Endodermal cell (in vitro differentiated cells): Measurements from ENCODE around the gene CENPP. TPM values are rescaled to one million over a fixed set of nuclear protein-coding genes. Genes with fewer than 3 reads are reported as not detected.

Experiments
- DNase-seq: peaks from one replicate; pipeline ENCODE4 v3.0.0-alpha.2; 2017
- H3K27ac ChIP-seq: 2 replicates; pipeline ENCODE4 v1.5.1; 2013; ENCODE audit warnings: mild to moderate bottlenecking, low read depth, low read length, moderate library complexity
- H3K27me3 ChIP-seq: 2 replicates; pipeline ENCODE4 v1.6.1; 2013; ENCODE audit warnings: mild to moderate bottlenecking, low read length, moderate library complexity; ENCODE audit not compliant: insufficient read depth, control insufficient read depth, poor library complexity, severe bottlenecking
- H3K36me3 ChIP-seq: 2 replicates; pipeline ENCODE4 v1.7.0; 2013; ENCODE audit warnings: mild to moderate bottlenecking, low read length, moderate library complexity; ENCODE audit not compliant: control insufficient read depth, insufficient read depth
- H3K4me1 ChIP-seq: one replicate; pipeline ENCODE4 v1.7.0; 2013; ENCODE audit warnings: low read length; ENCODE audit not compliant: control insufficient read depth, insufficient read depth
- H3K4me3 ChIP-seq: 2 replicates; pipeline ENCODE4 v1.5.1; 2013; ENCODE audit warnings: mild to moderate bottlenecking, low read length, moderate library complexity
- H3K9ac ChIP-seq: 2 replicates; pipeline ENCODE4 v1.6.1; 2013; ENCODE audit warnings: mild to moderate bottlenecking, low read length, moderate library complexity; ENCODE audit not compliant: poor library complexity, severe bottlenecking; ENCODE audit errors: extremely low read depth
- H3K9me3 ChIP-seq: 2 replicates; pipeline ENCODE4 v1.6.1; 2013; ENCODE audit warnings: mild to moderate bottlenecking, low read length, moderate library complexity; ENCODE audit not compliant: control insufficient read depth
- H3K27ac Mint-ChIP-seq: 2 replicates; pipeline ENCODE4 v1.8.0; 2020; ENCODE audit warnings: mixed read lengths
- H3K27me3 Mint-ChIP-seq: 2 replicates; pipeline ENCODE4 v1.8.0; 2021; ENCODE audit warnings: mild to moderate bottlenecking, mixed read lengths; ENCODE audit not compliant: insufficient read depth
- H3K36me3 Mint-ChIP-seq: 2 replicates; pipeline ENCODE4 v1.8.0; 2020; ENCODE audit warnings: low read depth, mixed read lengths
- H3K4me1 Mint-ChIP-seq: 2 replicates; pipeline ENCODE4 v1.8.0; 2020; ENCODE audit warnings: mixed read lengths
- H3K4me3 Mint-ChIP-seq: 2 replicates; pipeline ENCODE4 v1.8.0; 2020; ENCODE audit warnings: mild to moderate bottlenecking, moderate library complexity, mixed read lengths
- H3K9me3 Mint-ChIP-seq: 2 replicates; pipeline ENCODE4 v1.8.0; 2020; ENCODE audit warnings: mild to moderate bottlenecking, mixed read lengths
- CTCF ChIP-seq: fragments of 200-600 bp; sonication (generic); conservative IDR thresholded peaks from 2 replicates; pipeline ENCODE4 v1.5.0; 2021; ENCODE audit warnings: antibody characterized with exemption, mild to moderate bottlenecking
- WGBS, 2 experiments: methylation state at CpG; one replicate each; pipeline versions ENCODE4 v1.1.5 to v1.1.7; 2013; ENCODE audit warnings: missing lambda C conversion rate in 2 of 2, mixed read lengths in 1 of 2; ENCODE audit not compliant: insufficient coverage in 1 of 2, insufficient read length in 1 of 2; 5-methylcytosine and 5-hydroxymethylcytosine counted together
- total RNA-seq, 2 donors: library from RNA; stranded (reverse); fragmentation: NEBNext Ultra II Directional in 1 of 2; extraction: Animal tissue kit (Norgen Biotek cat#: 25700) in 1 of 2; gene quantifications; 2 replicates in 1 of 2; 3 replicates in 1 of 2; pipeline ENCODE4 v1.2.1, GENCODE V29; 2021

The CENPP gene
- total RNA-seq, 2 donors from 2014 or later, result 8.2 to 9.2 TPM

- Mint-ChIP-seq H3K27me3 (no peaks in the 10 kb centered on the region), H3K27ac (no peak overlapping the region), H3K4me1 (peaks cover 2% of the 10 kb centered on the region), H3K9me3 (no peaks in the 10 kb centered on the region), H3K4me3 (no peak overlapping the region), H3K36me3 (peaks cover 39% of the 10 kb centered on the region)
- Histone ChIP-seq H3K4me3 (no peak overlapping the region), H3K9me3 (no peaks in the 10 kb centered on the region), H3K4me1 (no peaks in the 10 kb centered on the region), H3K27me3 (no peaks in the 10 kb centered on the region), H3K9ac (no peak overlapping the region), H3K27ac (no peak overlapping the region), H3K36me3 (peaks cover 39% of the 10 kb centered on the region)
- TF ChIP-seq CTCF, result no peak
- 92 to 96% methylated on average over 4 to 7 of the region's 7 CpGs for WGBS, 2 experiments
- peak; percentile 17 for DNase-seq
Observed at GRCh38 chr9:92637326-92637725, 311.6 kb downstream of the CENPP start.

GRCh38 chr9:92637886-92638620 lies 312.3 kb downstream of the CENPP start:
- Histone ChIP-seq H3K27ac (no peak overlapping the region), H3K9me3 (no peaks in the 10 kb centered on the region), H3K27me3 (no peaks in the 10 kb centered on the region), H3K36me3 (peaks cover 41% of the 10 kb centered on the region), H3K4me3 (no peak overlapping the region), H3K9ac (no peak overlapping the region), H3K4me1 (no peaks in the 10 kb centered on the region)
- H3K4me3 Mint-ChIP-seq, result no peak overlapping the region
- no peaks in the 10 kb centered on the region for H3K27me3 Mint-ChIP-seq
- TF ChIP-seq CTCF, result no peak
- no peak overlapping the region for H3K27ac Mint-ChIP-seq
- H3K9me3 Mint-ChIP-seq, result no peaks in the 10 kb centered on the region
- 95% methylated on average over 21 to 26 of the region's 26 CpGs for WGBS, 2 experiments
- DNase-seq, result no peak
- H3K4me1 Mint-ChIP-seq, result peaks cover 2% of the 10 kb centered on the region
- H3K36me3 Mint-ChIP-seq, result peaks cover 37% of the 10 kb centered on the region

GRCh38 chr9:92638621-92639101 lies 312.9 kb downstream of the CENPP start:
- 83 to 93% methylated on average over 3 to 4 of the region's 5 CpGs for WGBS, 2 experiments
- Mint-ChIP-seq H3K9me3 (no peaks in the 10 kb centered on the region), H3K27me3 (no peaks in the 10 kb centered on the region), H3K36me3 (peaks cover 39% of the 10 kb centered on the region), H3K27ac (no peak overlapping the region), H3K4me1 (peaks cover 2% of the 10 kb centered on the region), H3K4me3 (no peak overlapping the region)
- no peak overlapping the region for H3K9ac ChIP-seq
- no peaks in the 10 kb centered on the region for H3K4me1 ChIP-seq
- H3K36me3 ChIP-seq, result peaks cover 39% of the 10 kb centered on the region
- no peaks in the 10 kb centered on the region for H3K9me3 ChIP-seq
- H3K27ac ChIP-seq, result no peak overlapping the region
- no peak overlapping the region for H3K4me3 ChIP-seq
- DNase-seq, result no peak
- no peaks in the 10 kb centered on the region for H3K27me3 ChIP-seq
- no peak for TF ChIP-seq CTCF
